GOT3 (cell line): ENCODE data around the gene STOML3.

Experiments
- DNase-seq: peaks from one replicate; lab custom pipeline; 2025; ENCODE audit warnings: mixed read lengths; lab: John Stamatoyannopoulos, UW

STOML3 gene

DNA sequence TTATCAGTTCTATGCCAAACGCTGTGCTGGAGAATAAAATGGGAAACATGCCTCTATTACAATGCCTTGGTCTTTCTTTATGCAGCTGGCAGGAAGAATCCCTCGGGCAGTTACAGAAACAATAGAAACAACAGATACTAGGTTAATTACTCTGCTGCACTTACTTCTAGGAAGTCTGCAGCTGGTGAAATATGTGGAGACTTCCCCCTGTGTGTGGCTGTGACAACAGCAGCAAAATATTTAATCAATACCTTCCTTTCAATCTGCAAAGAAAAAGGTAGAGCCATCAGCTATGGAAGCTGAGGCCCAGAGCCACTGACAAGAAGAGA is 9.9 kb downstream of the STOML3 start:
- DNase-seq, result no peak

DNA sequence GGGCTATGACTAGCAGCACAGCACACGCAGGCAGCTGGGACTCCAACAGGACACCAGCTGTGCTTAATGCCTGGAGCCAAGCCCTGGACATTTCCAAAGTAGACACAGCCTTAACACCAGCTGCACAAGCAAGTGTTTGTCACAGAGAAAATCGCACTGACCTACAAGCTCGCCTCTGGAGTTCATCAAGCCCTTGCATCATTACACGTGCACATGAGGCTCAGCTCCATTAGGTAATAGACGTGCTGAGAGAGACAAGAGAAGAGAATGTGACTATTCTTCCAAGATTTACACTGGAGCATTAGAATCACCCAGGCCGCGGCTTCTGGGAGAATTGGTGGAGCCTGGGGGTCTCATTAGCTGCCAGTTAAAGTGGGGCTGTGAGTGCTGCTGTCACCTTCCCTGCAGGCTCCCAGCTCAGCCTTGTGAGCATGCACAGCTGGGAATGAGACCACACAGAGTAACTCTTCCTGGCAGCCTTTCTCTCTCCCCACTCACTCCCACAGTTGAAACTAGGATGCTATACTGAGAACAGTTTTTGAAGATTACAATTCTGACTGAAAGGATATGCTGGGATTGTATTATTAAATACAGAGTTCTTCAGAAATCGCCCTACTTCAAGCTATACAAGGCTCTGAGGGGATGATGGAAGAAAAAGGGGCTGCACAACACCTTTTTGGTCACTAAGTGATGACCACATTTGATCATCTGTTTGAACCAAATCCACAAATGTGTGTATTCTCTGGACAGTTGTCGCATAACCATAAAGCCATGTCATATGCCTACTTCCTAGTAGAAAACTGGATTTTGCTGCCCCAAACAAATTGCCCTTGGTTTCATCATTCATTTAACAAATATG is 10.5 kb downstream of the STOML3 start:
- no peak for DNase-seq

DNA sequence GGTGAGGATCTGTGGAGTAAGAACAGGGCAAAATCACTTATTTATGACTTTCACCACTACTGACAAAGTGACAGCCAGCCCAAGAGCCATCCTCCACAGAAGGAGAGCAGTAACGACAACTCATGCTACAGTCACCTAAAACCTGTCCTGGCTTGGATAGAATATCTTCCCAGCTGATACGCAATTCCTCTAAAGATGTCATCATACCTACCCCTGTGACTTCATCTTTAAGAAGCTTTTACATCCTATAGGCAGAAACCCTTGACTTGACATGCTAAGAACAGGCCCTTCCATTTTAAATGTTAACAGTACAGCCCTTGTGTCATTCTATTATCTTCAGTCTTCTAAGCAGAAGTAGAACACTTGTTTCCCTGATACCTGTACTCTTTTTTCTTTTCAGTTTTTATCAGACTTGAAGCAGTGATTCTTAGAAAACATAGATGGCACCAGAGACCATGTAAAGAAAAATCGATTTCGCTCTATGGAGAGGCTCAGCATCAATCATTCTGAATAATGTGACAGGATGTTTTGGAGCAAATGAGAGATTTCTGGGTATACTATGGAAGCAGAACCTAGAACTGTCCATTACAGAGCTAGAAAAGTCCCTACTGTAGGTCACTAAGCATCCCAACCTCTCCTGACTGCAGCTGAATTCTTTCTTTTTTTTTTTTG is 20.1 kb downstream of the STOML3 start:
- DNase-seq, result no peak

GRCh38 chr13:38969187-38969586 is 21.4 kb downstream of the STOML3 start:
- DNase-seq, result no peak

GRCh38 chr13:38967446-38967845 is 23.2 kb downstream of the STOML3 start:
- no peak for DNase-seq

- DNase-seq, result no peak
These were observed 25.4 kb downstream of the STOML3 start for GRCh38 chr13:38965281-38965680.

GRCh38 chr13:38960175-38960574 is 30.5 kb downstream of the STOML3 start:
- DNase-seq, result no peak

- no peak for DNase-seq
These were observed 32.6 kb downstream of the STOML3 start for GRCh38 chr13:38957794-38958592.

- DNase-seq, result no peak
These were observed 35.8 kb downstream of the STOML3 start for GRCh38 chr13:38954844-38955243.

DNA sequence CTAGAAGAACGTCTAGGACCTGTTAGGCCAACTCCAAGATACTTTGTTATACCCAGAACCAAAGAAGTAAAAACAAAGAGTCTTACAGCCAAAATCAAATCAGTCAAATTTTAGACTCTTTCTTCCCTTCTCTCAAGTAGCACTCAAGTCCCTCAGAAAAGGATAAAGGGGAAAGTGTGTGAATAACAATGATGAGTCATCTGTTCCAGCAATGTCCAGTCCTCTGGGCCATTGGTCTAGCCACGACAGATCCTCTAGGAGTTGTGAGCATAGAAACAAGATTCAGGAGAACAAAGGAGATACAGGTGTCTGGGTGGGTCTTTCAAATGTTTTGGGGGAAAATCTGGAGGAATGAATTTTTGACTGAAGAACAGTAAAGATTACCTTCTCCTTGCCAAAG is 36.3 kb downstream of the STOML3 start:
- DNase-seq, result no peak

- DNase-seq, result no peak
These were observed 37.8 kb downstream of the STOML3 start for GRCh38 chr13:38952827-38953226.

GRCh38 chr13:38951525-38952313 is 38.9 kb downstream of the STOML3 start:
- no peak for DNase-seq

- DNase-seq, result no peak
These were observed 39.6 kb downstream of the STOML3 start for GRCh38 chr13:38950987-38951386.

- DNase-seq, result no peak
These were observed 43.6 kb downstream of the STOML3 start for GRCh38 chr13:38947054-38947453.

DNA sequence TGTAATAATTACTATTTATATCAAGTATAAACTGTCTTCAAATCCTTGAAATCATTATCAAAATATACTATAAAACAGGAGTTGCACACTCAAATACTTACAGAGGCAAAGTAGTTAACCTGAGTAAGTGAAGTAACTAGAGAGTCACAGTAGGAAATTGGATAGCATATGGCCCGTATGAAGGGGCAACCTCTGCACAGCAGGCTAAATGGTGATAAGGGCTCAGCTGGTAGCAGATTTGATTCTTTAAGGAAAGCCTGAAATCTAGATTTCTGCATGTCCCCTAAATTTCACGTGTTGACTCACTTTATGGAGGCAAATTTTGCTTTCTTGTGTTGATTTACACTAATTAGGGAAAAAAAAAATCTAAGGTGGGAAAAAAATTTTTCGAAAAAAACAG is 46.4 kb downstream of the STOML3 start:
- DNase-seq, result no peak

- no peak for DNase-seq
These were observed 47.4 kb downstream of the STOML3 start for GRCh38 chr13:38943231-38943630.

DNA sequence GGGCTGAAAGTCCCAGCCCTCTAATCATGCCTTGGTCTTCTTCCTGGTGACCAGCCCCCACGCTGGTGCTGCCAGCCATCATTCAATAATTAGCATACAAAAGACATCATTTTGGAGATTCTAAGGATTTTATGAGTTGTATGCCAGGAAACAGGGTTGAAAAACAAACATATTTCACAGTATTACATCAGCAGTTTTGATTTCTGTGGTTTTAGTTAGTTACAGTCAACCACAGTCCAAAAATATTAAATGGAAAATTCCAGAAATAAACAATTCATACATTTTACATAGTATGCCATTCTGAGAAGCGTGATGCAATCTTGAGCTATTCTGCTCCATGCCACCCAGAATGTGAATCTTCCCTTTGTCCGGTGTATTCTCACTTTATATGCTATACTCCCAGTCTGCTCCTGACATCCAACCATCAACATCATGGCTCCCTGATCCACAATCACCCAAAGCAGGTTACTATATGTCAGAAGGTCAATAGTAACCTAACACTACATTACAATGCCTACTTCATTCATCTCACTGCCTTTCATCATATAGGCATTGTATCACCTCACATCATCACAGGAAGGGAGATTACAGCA is 49.2 kb downstream of the STOML3 start:
- no peak for DNase-seq

- no peak for DNase-seq
These were observed 56.8 kb downstream of the STOML3 start for GRCh38 chr13:38933786-38934185.

DNA sequence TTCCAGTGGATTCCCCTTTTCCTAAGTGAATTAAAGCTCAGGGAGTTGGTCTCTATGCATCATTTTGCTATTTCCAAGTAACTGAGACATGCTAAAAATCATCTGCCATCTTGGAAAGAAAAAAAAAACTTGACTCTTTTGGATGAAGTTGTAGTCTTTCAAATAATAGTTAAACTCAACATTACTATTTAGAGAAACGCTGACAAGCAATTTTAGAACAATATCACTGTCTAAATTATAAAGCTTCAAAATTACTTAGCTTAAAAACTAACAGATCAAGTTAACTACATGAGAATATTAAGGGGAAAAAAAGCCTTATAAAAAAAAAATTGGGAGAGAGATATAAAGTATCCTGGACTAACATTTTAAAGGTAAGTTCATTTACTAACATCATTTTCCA is 68.5 kb downstream of the STOML3 start:
- no peak for DNase-seq

GRCh38 chr13:38921081-38921480 is 69.5 kb downstream of the STOML3 start:
- no peak for DNase-seq
